MM.1S (cell line): ENCODE results near the gene LMLN.

ENCODE experiments used
- DNase-seq: peaks from one replicate; pipeline ENCODE4 v3.0.0-alpha.2; 2015
- H2AFZ ChIP-seq: fragments of 300-600 bp; sonication (generic); 2 replicates; pipeline ENCODE4 v1.6.0; 2016; ENCODE audit warnings: antibody characterized with exemption, low read length
- H3F3A ChIP-seq: fragments of 300-600 bp; sonication (generic); 2 replicates; pipeline ENCODE4 v1.6.1; 2016; ENCODE audit warnings: mild to moderate bottlenecking, antibody characterized with exemption, low read length, moderate library complexity, mixed read lengths; ENCODE audit not compliant: insufficient read depth
- H3K27ac ChIP-seq: fragments of 300-600 bp; sonication (generic); 2 replicates; pipeline ENCODE4 v1.5.1; 2016; ENCODE audit warnings: mild to moderate bottlenecking, low read length
- H3K27me3 ChIP-seq: fragments of 300-600 bp; sonication (generic); replicated peaks from 2 replicates; pipeline ENCODE4 v1.6.0; 2016; ENCODE audit warnings: low read length; ENCODE audit not compliant: insufficient read depth
- H3K36me3 ChIP-seq: fragments of 300-600 bp; sonication (generic); replicated peaks from 2 replicates; pipeline ENCODE4 v1.6.1; 2016; ENCODE audit warnings: mild to moderate bottlenecking, low read length, mixed read lengths; ENCODE audit not compliant: insufficient read depth
- H3K4me1 ChIP-seq: fragments of 300-600 bp; sonication (generic); 2 replicates; pipeline ENCODE4 v1.6.1; 2016; ENCODE audit warnings: low read length, mixed read lengths
- H3K4me2 ChIP-seq: fragments of 300-600 bp; sonication (generic); 2 replicates; pipeline ENCODE4 v1.6.0; 2016; ENCODE audit warnings: low read depth, low read length
- H3K4me3 ChIP-seq: fragments of 300-600 bp; sonication (generic); 2 replicates; pipeline ENCODE4 v1.5.1; 2016; ENCODE audit warnings: low read length, mixed read lengths
- H3K79me2 ChIP-seq: fragments of 300-600 bp; sonication (generic); 2 replicates; pipeline ENCODE4 v1.6.1; 2016; ENCODE audit warnings: mixed run types, low read length, mixed read lengths
- H3K9ac ChIP-seq: fragments of 300-600 bp; sonication (generic); 2 replicates; pipeline ENCODE4 v1.6.1; 2016; ENCODE audit warnings: low read length, mixed read lengths
- H3K9me2 ChIP-seq: fragments of 300-600 bp; sonication (generic); replicated peaks from 2 replicates; pipeline ENCODE4 v1.6.1; 2016; ENCODE audit warnings: mild to moderate bottlenecking, low read length, mixed read lengths; ENCODE audit not compliant: insufficient read depth
- H3K9me3 ChIP-seq: fragments of 300-600 bp; sonication (generic); replicated peaks from 2 replicates; pipeline ENCODE4 v1.6.1; 2016; ENCODE audit warnings: mild to moderate bottlenecking, low read length, mixed read lengths; ENCODE audit not compliant: insufficient read depth
- H4K20me1 ChIP-seq: fragments of 300-600 bp; sonication (generic); 2 replicates; pipeline ENCODE4 v1.6.1; 2016; ENCODE audit warnings: mild to moderate bottlenecking, low read length, moderate library complexity, mixed read lengths; ENCODE audit not compliant: insufficient read depth
- EZH2 ChIP-seq: fragments of 300-600 bp; sonication (generic); optimal IDR thresholded peaks from 2 replicates; pipeline ENCODE3; 2017; ENCODE audit warnings: low read depth, mild to moderate bottlenecking, antibody characterized with exemption, low read length, mixed read lengths
- EZH2phosphoT487 ChIP-seq: fragments of 300-600 bp; sonication (generic); IDR thresholded peaks from 2 replicates; pipeline ENCODE4 v1.6.1; 2018; ENCODE audit warnings: antibody characterized with exemption, low read length
- TF ChIP-seq, protein P1 (sequence below): fragments of 300-600 bp; sonication (generic); IDR thresholded peaks from 2 replicates; pipeline ENCODE4 v1.5.1; 2016; ENCODE audit warnings: antibody characterized with exemption, low read length, mixed read lengths

The LMLN gene

GRCh38 chr3:198071602-198072287 is 111.7 kb downstream of the LMLN start:
- no peaks in the 10 kb centered on the region for H3K9me3 ChIP-seq
- H3K36me3 ChIP-seq: no peaks in the 10 kb centered on the region
- no peaks in the 10 kb centered on the region for H3K79me2 ChIP-seq
- TF ChIP-seq, protein P1, sequence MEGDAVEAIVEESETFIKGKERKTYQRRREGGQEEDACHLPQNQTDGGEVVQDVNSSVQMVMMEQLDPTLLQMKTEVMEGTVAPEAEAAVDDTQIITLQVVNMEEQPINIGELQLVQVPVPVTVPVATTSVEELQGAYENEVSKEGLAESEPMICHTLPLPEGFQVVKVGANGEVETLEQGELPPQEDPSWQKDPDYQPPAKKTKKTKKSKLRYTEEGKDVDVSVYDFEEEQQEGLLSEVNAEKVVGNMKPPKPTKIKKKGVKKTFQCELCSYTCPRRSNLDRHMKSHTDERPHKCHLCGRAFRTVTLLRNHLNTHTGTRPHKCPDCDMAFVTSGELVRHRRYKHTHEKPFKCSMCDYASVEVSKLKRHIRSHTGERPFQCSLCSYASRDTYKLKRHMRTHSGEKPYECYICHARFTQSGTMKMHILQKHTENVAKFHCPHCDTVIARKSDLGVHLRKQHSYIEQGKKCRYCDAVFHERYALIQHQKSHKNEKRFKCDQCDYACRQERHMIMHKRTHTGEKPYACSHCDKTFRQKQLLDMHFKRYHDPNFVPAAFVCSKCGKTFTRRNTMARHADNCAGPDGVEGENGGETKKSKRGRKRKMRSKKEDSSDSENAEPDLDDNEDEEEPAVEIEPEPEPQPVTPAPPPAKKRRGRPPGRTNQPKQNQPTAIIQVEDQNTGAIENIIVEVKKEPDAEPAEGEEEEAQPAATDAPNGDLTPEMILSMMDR: 0 out of 2 replicates have a peak, but pooled peaks have one; percentile 12
- no peak for TF ChIP-seq EZH2phosphoT487
- no peak for DNase-seq
- no peaks in the 10 kb centered on the region for H4K20me1 ChIP-seq
- no peak overlapping the region for H3K4me3 ChIP-seq
- no peaks in the 10 kb centered on the region for H3K9me2 ChIP-seq
- H3K4me1 ChIP-seq: no peaks in the 10 kb centered on the region
- no peak overlapping the region for H3K9ac ChIP-seq
- H3K27me3 ChIP-seq: no peaks in the 10 kb centered on the region
- no peak overlapping the region for H2AFZ ChIP-seq
- H3F3A ChIP-seq: no peaks in the 10 kb centered on the region
- H3K27ac ChIP-seq: no peak overlapping the region
- no peak overlapping the region for H3K4me2 ChIP-seq

- no peak for TF ChIP-seq EZH2
- TF ChIP-seq EZH2phosphoT487: no peak
- TF ChIP-seq, protein P1: no peak
- peaks cover 8% of the 10 kb centered on the region; the same call in 1 of the 2 replicates for H3K4me1 ChIP-seq
- no peak overlapping the region for H3K27ac ChIP-seq
- peaks cover 12% of the 10 kb centered on the region for H3K79me2 ChIP-seq
- no peak for DNase-seq
- no peaks in the 10 kb centered on the region for H3K9me3 ChIP-seq
- no peak overlapping the region for H3K4me2 ChIP-seq
- no peak overlapping the region for H3K4me3 ChIP-seq
- H3K36me3 ChIP-seq: no peaks in the 10 kb centered on the region
- peaks cover 3% of the 10 kb centered on the region for H3K27me3 ChIP-seq
- peaks cover 14% of the 10 kb centered on the region for H3F3A ChIP-seq
- H2AFZ ChIP-seq: no peak overlapping the region
- no peak overlapping the region for H3K9ac ChIP-seq
- H3K9me2 ChIP-seq: no peaks in the 10 kb centered on the region
- H4K20me1 ChIP-seq: no peaks in the 10 kb centered on the region
Observed at GRCh38 chr3:198076722-198077308, 116.8 kb downstream of the LMLN start.

DNA sequence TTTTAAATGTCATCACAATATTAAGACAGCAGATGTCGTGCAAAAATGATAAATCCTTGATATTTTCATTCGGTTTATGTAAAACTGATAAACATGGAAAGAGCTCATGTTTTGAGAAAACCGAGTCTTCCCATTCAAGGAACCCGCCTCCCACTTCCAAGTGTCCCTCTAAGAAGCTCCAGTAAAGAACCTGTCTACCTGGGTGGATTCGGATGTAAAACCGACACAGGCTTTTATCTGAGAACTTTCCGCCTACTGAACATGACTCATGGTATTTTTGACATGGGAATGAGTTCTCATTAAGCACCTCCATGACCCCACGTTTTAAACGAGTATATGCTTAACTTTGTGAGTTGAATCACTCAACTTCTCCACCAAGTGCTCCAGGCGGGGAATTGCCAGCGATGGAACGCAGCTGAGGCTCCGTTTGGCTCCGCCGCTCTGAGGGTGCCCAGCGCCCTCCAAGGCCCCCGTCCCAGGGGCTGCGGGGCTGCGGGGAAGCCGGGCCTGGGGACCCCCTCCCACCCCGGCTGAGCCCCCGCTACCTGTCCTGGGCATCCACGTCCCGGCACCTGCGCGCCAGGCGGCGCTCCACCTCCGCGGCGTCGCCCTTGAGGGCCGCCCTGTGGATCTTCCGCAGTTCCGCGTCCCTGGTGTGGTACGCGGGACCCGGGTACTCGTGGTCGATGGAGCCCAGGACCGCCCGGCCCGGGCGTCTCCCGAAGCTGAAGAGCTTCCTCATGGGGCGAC is 119.9 kb downstream of the LMLN start:
- Histone ChIP-seq H3K27me3 (peaks cover 24% of the 10 kb centered on the region), H3K79me2 (peaks cover 12% of the 10 kb centered on the region), H3K9ac (peak overlapping the region; percentile 92), H3K9me3 (no peaks in the 10 kb centered on the region), H3K27ac (peak overlapping the region; percentile 86), H2AFZ (peak overlapping the region; percentile 93), H3F3A (peaks cover 14% of the 10 kb centered on the region), H3K4me2 (peak overlapping the region; percentile 58), H3K4me3 (peak overlapping the region; percentile 58), H3K4me1 (peaks cover 11% of the 10 kb centered on the region; the same call in 1 of the 2 replicates), H3K9me2 (no peaks in the 10 kb centered on the region), H4K20me1 (no peaks in the 10 kb centered on the region), H3K36me3 (no peaks in the 10 kb centered on the region)
- no peak for TF ChIP-seq EZH2
- TF ChIP-seq, protein P1: peak; percentile 44; the same call in 1 of the 2 replicates
- DNase-seq: peak; percentile 64
